HG03354 (cell line): ENCODE results near the gene PLPPR1.
"Not testable (repeated sequence)": the region's sequence is repeated elsewhere in the genome, so short reads cannot be mapped to it uniquely, and the experiment has no call there.

Source experiments
- ATAC-seq: cut with Tn5 transposase; IDR thresholded peaks from one replicate; pipeline ENCODE4 v1.9.1; 2021; ENCODE audit warnings: mild to moderate bottlenecking; ENCODE audit not compliant: unreplicated experiment, poor library complexity, severe bottlenecking

PLPPR1 gene

DNA sequence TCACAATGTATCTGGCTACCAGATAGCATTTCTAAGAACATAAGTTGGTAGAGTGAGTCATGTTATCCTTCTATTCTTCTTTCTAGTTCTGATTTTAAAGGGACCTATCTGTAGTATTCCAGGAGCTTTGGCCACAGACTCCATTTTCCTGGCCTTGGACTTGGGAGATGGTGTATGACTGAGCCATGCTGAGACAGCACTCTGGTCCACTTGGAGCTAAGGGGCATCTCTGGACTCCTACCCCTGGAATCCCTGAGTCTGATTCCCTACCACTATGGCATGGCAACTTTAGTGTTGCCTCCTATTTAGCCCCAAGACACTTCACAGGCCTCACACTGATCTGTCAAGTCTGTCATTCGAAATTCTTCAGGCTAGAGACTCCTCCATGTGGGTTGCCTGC lies 297.5 kb downstream of the PLPPR1 start:
- no peak for ATAC-seq

DNA sequence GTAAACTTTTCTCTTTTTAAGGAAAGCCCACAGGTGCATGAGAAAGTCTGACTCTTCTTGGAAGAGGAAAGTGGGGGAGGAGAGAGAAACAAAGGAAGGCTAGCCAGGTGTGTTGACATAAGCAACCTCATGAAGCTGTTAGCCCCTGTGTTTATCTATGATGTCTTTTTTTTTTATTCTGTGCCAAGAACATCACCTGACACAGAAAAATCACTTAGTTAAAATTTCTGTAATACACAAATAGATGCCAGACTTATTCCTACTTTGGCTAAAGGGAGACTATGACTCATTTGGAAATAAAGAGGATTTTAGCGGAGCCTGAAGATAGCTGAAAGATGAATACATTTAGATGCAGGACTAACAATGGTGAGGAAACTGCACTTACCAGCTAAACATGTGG lies 298.0 kb downstream of the PLPPR1 start:
- ATAC-seq, result no peak

DNA sequence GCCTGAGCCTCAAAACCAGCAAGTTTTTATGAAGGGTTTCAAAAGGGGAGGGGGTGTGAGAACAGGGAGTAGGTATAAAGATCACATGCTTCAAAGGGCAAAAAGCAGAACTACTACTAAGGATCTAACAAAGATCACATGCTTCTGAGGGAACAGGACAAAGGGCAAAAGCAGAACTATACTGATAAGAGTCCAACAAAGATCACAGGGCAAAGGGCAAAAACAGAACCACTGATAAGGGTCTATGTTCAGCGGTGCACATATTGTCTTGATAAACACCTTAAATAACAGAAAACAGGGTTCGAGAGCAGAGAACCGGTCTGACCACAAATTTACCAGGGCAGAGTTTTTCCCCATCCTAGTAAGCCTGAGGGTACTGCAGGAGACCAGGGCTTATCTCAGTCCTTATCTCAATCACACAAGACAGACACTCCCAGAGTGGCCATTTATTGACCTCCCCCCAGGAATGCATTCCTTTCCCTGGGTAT lies 298.9 kb downstream of the PLPPR1 start:
- ATAC-seq, result not testable (repeated sequence)

DNA sequence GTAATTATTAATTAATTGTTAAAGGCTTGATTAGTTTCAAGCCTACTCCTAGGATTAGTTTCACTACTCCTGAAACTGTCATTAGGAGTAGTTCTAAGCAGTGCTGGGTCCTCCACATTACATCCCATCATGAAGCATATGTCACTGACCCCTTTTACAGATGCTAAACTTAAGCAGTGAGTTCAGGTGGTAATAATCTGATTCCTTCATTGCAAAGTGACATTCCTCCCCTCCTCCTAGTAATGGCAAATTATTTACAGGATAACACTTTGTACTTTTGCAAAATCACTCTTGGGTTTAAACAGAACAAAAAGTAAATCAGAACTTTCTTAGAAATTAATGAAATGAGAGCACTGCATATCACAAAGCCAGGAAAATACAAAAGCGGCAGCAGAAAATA lies 303.8 kb downstream of the PLPPR1 start:
- no peak for ATAC-seq

DNA sequence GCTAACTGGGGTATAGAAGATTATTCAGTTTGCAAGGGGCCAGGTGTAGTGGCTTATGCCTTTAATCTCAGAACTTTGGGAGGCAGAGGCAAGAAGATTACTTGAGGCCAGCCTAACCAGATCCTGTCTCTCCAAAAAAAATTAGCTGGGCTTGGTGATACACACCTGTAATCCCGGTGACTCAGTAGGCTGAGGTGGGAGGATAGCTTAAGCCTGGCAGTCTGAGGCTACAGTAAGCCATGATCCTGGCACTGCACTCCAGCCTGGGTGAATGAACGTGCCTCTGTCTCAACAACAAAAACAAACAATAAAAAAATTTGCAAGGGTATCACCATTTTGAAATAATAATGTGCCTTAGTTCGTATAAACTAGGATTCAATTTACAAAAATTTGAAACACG lies 305.0 kb downstream of the PLPPR1 start:
- no peak for ATAC-seq

DNA sequence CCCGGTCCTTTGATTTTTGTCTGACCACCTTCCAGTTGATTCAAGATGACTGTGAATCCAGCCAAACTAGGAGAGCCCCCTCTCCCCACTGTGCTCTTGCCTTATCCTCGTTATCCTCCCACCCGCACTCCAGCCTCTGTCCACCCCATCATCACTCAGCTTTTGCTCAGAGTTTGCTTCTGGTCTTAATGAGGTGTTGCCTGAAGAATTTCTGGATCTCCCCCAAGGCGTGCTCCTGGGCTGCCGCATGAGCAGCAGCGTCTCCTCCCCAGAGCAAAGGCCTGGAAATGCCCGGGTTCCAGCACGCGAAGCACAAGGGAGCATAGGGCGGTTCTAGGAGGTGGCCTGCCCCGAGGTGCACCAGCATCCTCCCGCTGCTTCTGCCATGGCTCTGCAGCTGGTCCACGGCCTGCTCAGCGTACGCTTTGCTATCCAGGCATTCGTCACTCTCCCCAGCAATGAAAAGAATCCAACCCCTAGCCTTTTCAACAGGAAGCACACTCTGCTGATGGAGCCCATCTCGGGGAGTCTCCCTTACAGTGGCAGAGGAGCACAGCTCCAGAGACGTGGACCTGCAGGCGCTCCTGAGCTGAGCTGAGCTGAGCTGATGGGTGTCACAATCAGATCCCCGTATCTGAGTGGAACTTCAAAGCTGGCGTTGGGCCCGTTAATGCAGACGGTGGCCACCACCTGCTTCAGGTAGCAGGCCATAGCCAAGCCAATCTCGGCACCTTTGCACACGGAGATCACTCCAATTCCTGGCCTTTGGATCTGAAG lies 305.6 kb downstream of the PLPPR1 start:
- ATAC-seq, result no peak

DNA sequence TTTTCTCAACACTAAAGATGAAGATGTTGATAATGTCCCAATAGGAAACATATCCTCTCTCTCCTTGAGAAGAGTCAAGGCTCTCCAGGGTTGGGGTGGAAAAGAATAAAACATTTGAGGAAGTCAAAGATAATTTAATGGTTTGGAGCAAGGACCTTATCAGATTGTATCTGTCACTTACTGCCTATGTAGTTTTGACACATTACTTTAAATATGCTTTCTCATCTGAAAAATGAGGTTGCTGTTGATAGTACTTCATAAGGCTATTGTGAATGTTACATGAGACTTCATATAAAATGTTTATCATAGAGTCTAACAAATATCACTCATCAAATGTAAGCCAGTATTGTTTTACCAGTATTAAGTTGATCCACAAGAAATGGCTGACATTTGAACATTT lies 307.6 kb downstream of the PLPPR1 start:
- ATAC-seq, result no peak

DNA sequence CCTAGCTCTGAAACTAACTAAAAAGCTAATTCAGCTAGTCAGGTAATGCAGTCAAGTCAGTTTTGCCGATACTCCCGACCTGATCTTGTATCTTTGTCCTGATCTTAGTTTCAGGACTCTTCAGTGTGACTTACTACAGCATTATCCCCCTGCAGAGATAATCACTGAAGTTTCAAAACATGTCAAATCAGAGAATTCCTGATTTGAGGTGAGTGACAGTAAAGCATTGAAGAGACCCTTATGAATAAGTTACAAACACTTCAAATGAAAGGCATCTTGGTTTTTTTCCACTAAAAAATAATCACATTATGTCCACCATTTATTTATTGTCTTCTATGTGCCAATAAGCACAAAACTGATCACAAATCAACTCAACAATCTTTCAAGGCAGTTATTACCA lies 308.7 kb downstream of the PLPPR1 start:
- ATAC-seq, result no peak

DNA sequence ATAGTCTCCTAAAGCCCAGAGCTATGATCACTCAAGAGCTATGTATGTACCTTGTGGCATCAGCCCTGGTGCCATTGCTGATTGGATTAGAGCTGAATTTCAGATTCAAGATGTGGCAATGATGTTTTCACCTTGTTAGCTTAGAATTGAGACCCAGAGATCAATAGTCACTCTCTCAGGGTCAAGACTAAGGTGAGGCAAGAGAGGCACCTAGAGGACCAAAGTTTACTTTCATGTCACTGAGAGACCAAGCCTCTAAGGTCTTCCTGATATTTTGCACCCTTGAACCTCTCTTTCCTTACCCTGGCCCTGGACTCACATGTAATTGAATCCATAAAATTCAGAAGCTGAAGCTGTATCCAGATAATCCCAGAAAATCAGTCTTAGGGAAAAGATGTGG lies 313.4 kb downstream of the PLPPR1 start:
- ATAC-seq, result no peak

DNA sequence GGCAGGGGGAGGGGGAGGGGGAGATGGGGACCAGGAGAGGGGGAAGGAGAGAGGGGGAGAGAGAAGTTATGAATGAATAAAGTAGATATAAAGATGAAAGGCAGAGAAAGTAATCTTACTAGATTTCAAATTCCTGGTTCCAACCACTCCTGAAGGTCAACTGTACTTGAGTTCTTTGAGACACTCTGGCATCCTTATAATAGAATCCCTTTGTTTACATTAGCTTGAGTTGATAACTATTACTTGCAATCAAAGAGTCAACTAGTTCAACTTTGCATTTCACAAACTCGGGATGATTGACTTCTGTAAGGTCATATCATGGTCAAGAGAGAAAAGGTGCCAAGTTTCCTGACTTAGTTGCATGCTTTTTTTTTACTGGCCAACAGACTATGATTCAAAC lies 314.1 kb downstream of the PLPPR1 start:
- ATAC-seq, result no peak

DNA sequence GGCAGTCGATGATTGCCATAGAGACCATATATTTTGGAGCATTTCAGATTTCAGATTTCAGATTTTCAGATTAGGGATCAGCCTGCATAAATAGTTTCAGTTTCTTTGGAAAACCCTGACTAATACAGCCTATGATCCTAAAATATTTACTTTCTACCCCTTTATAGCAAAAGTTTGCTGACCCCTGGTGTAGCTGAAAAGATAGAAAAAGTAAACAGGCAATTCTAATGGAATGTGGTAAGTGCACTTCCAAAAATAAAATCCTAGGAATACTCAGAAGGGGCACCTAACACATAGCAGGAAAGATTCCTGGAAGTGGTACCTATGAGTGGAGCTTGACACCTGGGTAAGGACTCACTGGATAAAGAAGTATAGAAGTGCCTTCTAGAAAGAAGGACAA lies 321.8 kb downstream of the PLPPR1 start:
- no peak for ATAC-seq

DNA sequence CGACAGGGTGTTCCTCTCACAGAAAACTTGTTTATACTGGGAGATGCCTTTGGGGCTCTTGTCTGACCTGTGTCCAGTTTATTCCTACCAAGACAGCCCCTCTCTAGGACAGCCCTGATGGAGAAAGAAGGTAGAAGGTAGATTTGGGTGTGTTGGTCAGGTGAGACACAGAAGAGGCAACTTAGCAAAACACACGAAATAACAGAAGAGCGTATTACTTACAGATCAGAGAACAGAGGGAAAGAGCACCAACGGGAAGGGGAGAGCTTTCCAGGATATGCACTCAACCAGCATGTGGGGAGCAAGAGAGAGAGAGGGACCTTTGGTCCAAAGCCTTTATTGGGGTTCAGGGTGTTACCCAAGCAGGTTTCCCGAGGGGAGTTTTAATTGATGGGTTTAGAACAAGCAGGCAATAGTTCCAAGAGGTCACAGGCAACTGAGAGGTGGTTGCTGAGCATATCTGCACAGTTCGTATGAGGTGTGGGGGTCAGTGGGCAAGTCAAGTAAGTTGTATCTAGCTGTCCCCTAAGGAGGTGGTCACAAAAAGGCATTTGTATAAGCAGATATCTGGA lies 324.5 kb downstream of the PLPPR1 start:
- no peak for ATAC-seq

DNA sequence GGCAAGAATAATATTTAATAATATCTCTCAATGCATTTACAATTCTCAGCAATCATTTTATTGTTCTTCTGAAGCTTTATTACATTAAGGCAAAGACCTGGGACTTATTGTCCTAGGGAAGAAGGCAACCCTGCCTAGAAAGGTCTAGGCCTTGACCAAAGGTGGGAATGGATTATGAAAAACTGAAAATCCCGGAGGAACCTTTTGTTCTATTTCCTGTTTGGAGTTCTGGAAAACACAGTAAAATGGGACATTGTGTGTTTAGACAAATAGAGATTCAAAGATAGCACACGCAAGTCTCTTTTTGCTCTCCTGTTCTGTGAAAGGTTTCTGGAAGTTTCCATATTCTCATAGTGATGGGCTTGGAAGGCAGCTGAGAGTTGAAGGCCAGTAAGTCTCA lies 325.2 kb downstream of the PLPPR1 start:
- ATAC-seq, result no peak

DNA sequence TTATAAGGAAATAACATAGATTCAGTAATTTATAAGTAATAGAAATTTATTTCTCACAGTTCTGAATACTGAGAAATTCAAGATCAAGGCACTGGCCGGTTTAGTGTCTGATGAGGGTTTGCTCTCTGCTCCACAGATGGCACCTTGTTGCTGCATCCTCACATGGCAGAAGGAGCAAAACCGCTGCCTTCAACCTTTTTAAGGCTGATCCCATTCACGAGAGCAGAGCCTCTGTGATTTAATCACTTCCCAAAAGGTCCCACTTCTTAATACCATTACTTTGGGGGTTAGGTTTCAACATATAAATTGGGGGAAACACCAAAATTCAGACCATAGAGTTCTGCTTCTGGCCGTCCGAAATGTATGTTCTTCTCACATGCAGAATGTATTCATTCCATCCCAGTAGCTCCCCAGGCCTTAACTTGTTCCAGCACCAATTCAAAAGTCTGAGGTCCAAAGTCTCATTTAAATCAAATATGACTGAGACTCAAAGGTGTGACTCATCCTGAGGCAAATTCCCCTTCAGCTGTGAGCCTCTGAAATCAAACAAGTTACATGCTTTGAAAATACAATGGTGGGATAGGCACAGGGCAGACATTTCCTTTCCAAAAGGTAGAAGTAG lies 325.7 kb downstream of the PLPPR1 start:
- ATAC-seq, result no peak

DNA sequence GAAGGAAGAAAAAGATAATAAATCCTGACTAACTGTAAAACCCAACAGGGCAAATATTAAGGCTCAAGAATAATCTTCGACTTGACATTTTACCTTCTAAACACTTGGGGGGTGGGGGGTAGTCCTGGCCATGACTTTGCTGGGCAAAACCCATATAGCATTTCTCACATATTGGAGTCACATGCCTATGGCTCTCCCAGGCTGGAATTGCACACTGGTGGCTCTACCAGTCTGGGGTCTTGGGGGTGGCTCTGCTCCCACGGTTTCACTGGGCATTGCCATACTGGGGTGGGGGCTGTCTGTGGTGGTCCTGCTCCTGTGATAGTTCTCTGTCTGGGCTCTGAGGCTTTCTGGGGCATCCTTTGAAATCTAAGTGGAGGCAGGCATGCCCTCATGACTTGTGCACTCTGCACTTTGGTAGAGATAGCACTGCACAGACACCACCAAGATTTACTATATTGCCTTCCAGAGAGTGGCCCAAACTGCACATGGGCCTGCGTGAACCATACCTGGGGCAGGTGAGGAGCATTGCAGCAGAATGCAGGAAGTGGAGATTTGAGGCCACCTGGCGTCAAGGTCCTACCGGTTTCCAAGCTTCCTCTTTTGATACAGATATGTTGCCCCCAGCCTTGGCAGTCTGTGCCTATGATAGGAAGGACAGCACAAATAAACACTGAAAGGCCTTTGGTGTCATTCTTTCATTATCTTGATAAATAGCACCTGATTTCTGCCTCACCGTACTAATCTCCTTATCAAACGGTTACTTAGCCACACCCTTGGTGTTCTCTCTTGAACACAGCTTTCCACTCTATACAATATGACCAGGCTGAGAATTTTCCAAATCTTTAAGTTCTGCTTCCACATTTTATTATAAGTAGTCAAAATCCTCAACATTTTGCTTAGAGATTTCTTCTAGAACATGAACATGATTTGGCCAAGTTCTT lies 326.5 kb downstream of the PLPPR1 start:
- ATAC-seq, result no peak

DNA sequence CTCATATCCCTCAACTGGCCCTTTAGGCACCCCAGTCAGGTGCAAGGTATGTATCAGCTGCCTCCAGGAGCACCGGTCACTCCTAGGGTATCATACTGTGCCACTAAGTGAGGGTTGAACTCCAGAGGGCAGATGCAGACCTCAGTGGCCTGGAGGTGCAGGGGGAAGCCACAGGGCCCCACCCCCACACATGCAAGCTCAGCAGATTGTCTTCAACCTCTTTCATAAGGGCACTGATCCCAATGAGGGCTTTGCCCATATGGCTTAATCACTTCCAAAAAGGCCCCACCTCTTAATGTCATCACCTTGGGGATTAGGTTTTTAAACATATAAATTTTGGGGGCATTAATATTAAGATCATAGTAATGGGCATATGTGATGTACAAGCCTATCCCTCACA lies 328.1 kb downstream of the PLPPR1 start:
- no peak for ATAC-seq

DNA sequence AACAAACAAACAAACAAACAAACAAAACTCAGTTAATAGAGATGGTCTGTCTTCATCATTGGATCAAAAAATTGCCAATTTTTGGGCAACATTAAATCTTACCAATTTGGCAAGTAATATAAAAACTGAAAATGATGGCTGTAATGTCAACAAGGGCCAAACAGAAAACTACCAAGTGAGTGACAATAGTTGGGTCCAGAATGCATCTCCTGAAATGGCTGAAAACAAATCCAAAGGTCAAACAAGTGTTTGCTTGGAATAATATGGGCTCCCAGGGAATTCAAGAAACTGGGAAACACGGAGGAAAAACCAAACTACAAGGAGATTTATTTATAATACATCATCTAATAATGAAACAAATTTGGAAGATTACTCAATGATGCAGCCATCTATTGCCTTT lies 331.2 kb downstream of the PLPPR1 start:
- no peak for ATAC-seq

DNA sequence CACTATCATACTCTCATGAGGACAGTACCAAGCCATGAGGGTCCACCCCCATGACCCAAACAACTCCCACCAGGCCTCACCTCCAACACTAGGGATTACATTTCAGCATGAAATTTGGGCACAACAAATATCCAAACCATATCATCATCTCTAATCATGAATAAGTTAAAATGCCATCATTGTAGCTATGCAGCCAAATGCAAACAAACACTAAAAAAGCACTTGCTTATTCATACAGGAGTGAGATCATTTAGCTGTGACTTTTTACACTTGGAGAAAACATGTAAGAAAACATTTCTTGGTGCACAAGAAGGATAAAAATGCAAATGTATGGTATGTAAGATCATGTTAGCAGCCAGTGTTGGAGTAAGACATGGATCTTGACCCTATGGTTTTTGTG lies 332.1 kb downstream of the PLPPR1 start:
- no peak for ATAC-seq

DNA sequence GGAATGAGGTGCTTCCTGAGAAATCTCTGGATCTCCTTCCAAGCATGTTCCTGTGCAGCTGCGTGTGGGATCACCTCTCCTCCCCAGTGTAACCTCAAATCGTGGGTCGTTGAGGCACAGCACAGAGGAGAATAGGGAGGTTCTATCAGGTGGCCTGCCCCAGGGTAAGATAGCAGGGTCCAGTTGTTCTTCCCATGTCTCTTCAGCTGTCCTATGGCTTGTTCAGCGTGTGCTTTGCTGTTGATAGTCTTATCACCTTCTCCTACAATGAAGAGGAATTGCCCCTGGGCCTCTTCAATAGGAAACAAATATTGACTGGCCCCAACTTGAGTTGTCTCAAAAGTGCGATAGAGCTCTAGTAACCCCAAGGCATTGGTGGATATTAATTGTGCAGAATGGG lies 333.9 kb downstream of the PLPPR1 start:
- ATAC-seq, result no peak

DNA sequence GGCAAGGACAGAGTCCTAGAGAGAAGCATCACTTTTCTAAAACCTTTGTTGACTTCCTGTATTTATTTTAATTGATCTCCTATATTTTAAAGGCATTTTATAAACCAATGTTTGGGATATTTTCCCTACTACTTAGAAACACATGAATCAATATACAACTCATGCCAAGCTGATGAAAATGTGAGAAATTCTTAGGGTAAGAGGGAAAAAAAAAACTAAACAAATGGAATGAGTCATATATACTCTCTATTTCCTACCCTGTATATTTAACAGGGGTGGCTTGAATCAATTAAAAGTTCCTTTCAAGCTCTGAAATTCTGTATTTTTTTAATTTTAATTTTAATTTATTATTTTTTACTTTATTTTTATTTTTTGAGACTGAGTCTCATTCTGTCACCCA lies 336.7 kb downstream of the PLPPR1 start:
- no peak for ATAC-seq
